SJCRH30 (cell line): ENCODE data around the gene TPM1. TPM values are rescaled to one million over a fixed set of nuclear protein-coding genes. Genes with fewer than 3 reads are reported as not detected.

Source experiments
- DNase-seq, 2 experiments: peaks; one replicate each; pipeline ENCODE4 v3.0.0-alpha.2; 2015 to 2020
- H3K27ac ChIP-seq: fragments of 250-450 bp; sonication (Bioruptor Pico); 2 replicates; pipeline ENCODE4 v1.5.1; 2020; ENCODE audit warnings: mild to moderate bottlenecking, moderate library complexity
- H3K27me3 ChIP-seq: fragments of 250-450 bp; sonication (Bioruptor Pico); 2 replicates; pipeline ENCODE4 v1.5.1; 2020; ENCODE audit warnings: mild to moderate bottlenecking, moderate library complexity
- H3K36me3 ChIP-seq: fragments of 250-450 bp; sonication (Bioruptor Pico); 2 replicates; pipeline ENCODE4 v1.5.1; 2020; ENCODE audit warnings: mild to moderate bottlenecking, moderate library complexity
- H3K4me1 ChIP-seq: fragments of 250-450 bp; sonication (Bioruptor Pico); 2 replicates; pipeline ENCODE4 v1.5.1; 2020; ENCODE audit warnings: mild to moderate bottlenecking, moderate library complexity
- H3K4me3 ChIP-seq: fragments of 250-450 bp; sonication (Bioruptor Pico); 2 replicates; pipeline ENCODE4 v1.5.1; 2020; ENCODE audit warnings: mild to moderate bottlenecking, moderate library complexity
- H3K9me3 ChIP-seq: fragments of 250-450 bp; sonication (Bioruptor Pico); replicated peaks from 2 replicates; pipeline ENCODE4 v1.5.1; 2020; ENCODE audit warnings: mild to moderate bottlenecking, moderate library complexity
- total RNA-seq: library from RNA; depleted of rRNA; stranded (reverse); fragments of >200 nt; shearing (Covaris generic); gene quantifications from 2 replicates; pipeline ENCODE4 v1.2.3, GENCODE V29; 2014

The TPM1 gene
- total RNA-seq, 1 experiment from 2014 or later = 58.2 TPM

- Histone ChIP-seq H3K4me3 (no peak overlapping the region), H3K27ac (no peak overlapping the region), H3K36me3 (no peaks in the 10 kb centered on the region), H3K4me1 (peaks cover 20% of the 10 kb centered on the region), H3K9me3 (no peaks in the 10 kb centered on the region), H3K27me3 (no peaks in the 10 kb centered on the region)
- DNase-seq = no peak
Measured at GRCh38 chr15:63010386-63010785, 32.2 kb upstream of the TPM1 start.

- no peaks in the 10 kb centered on the region for H3K9me3 ChIP-seq
- H3K36me3 ChIP-seq = no peaks in the 10 kb centered on the region
- DNase-seq = no peak
- peaks cover 27% of the 10 kb centered on the region for H3K4me1 ChIP-seq
- H3K4me3 ChIP-seq = no peak overlapping the region
- H3K27ac ChIP-seq = no peak overlapping the region
- no peaks in the 10 kb centered on the region for H3K27me3 ChIP-seq
Measured at GRCh38 chr15:63010920-63011693, 31.4 kb upstream of the TPM1 start.

- Histone ChIP-seq H3K4me1 (peaks cover 27% of the 10 kb centered on the region), H3K4me3 (no peak overlapping the region)
- no peak for DNase-seq
Measured at GRCh38 chr15:63012444-63012843, 30.1 kb upstream of the TPM1 start.

DNA sequence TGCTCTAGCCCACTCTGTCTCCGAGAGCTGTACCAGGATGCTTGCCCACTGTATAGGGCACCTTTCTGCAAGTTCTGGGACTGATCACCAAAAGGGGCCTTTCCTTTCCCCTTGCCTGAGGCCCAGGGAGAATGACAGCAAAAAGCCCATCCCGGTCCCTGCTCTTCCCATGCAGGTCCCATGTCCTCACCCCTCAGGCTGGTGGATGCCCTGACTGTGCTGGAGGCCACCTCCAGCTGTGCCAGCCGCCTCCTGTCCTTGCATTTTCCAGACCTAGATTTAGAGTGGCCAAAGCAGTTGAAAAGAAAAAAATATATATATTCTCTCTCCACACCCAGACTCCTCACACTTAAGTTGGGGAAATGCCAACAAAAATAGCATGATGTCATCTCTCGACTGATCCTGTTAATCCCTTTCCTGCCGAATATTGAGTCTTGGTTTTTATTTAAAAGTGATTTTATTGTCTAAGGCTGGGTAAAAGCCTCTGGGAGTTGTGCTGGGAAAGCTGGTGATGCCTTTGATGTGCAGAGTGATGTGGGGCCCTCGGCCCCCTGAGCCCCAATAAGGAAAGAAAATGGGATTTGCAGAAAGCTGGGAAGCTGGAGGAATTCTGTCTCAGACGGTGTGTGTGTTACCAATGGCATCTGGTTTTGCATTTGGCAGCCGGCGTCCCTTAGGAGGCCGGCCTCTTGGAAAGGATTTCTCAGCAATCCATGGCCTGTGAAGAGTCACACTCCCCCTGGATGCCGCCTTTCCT, 29.3 kb upstream of the TPM1 start:
- Histone ChIP-seq H3K36me3 (no peaks in the 10 kb centered on the region), H3K9me3 (no peaks in the 10 kb centered on the region), H3K27me3 (no peaks in the 10 kb centered on the region), H3K4me3 (peak overlapping the region; percentile 9; the same call in 1 of the 2 replicates), H3K27ac (peak overlapping the region; percentile 13; the same call in 1 of the 2 replicates), H3K4me1 (peaks cover 27% of the 10 kb centered on the region)
- DNase-seq = peak; percentile 60 to 81

More at GRCh38 chr15:63012444-63012843, 30.1 kb upstream of the TPM1 start:
- Histone ChIP-seq H3K9me3 (no peaks in the 10 kb centered on the region), H3K27ac (no peak overlapping the region), H3K36me3 (no peaks in the 10 kb centered on the region), H3K27me3 (no peaks in the 10 kb centered on the region)

GRCh38 chr15:63014578-63014977, 28.0 kb upstream of the TPM1 start:
- DNase-seq = no peak
- Histone ChIP-seq H3K36me3 (no peaks in the 10 kb centered on the region), H3K27me3 (no peaks in the 10 kb centered on the region), H3K9me3 (no peaks in the 10 kb centered on the region), H3K27ac (no peak overlapping the region), H3K4me1 (peaks cover 31% of the 10 kb centered on the region), H3K4me3 (no peak overlapping the region)

GRCh38 chr15:63015618-63016017, 26.9 kb upstream of the TPM1 start:
- H3K27me3 ChIP-seq = no peaks in the 10 kb centered on the region
- H3K4me1 ChIP-seq = peaks cover 40% of the 10 kb centered on the region
- no peak for DNase-seq
- H3K27ac ChIP-seq = no peak overlapping the region
- no peak overlapping the region for H3K4me3 ChIP-seq
- no peaks in the 10 kb centered on the region for H3K9me3 ChIP-seq
- no peaks in the 10 kb centered on the region for H3K36me3 ChIP-seq

- no peaks in the 10 kb centered on the region for H3K27me3 ChIP-seq
- no peaks in the 10 kb centered on the region for H3K9me3 ChIP-seq
- no peak for DNase-seq
- H3K27ac ChIP-seq = no peak overlapping the region
- no peak overlapping the region for H3K4me3 ChIP-seq
- H3K4me1 ChIP-seq = peaks cover 40% of the 10 kb centered on the region
- no peaks in the 10 kb centered on the region for H3K36me3 ChIP-seq
Measured at GRCh38 chr15:63016234-63016633, 26.3 kb upstream of the TPM1 start.

GRCh38 chr15:63018639-63019038, 23.9 kb upstream of the TPM1 start:
- Histone ChIP-seq H3K27me3 (no peaks in the 10 kb centered on the region), H3K27ac (no peak overlapping the region), H3K36me3 (no peaks in the 10 kb centered on the region), H3K9me3 (no peaks in the 10 kb centered on the region), H3K4me1 (peaks cover 32% of the 10 kb centered on the region), H3K4me3 (no peak overlapping the region)
- no peak for DNase-seq

DNA sequence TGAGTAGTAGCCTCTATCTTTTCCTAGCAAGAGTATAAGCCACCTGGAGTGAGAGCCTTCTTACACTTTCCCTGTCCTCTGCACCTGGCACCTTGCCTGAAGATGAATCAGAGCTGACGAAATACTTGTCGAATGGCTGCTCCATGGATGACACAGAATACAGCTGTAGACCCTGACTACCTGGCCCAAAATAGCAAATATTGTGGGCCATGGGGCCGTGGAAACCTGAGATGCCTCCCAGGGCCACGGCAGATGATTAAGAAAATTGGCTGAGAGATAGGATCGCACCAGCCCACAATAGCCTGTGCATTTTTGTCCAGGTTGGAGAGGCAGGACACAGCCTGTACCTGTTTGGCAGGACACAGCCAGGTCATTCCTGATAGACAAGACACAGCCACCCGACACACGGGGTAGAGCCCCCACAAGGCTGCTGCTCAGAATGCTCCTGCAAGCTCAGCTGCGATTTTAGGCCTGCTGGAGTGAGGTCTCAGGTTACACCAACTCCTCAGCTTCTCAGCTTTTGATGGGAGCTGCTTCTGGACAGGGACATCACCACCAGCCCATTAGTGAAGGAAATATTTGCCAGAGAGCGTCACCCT, 22.9 kb upstream of the TPM1 start:
- peak; percentile 52 to 68 for DNase-seq
- peaks cover 23% of the 10 kb centered on the region for H3K4me1 ChIP-seq

DNA sequence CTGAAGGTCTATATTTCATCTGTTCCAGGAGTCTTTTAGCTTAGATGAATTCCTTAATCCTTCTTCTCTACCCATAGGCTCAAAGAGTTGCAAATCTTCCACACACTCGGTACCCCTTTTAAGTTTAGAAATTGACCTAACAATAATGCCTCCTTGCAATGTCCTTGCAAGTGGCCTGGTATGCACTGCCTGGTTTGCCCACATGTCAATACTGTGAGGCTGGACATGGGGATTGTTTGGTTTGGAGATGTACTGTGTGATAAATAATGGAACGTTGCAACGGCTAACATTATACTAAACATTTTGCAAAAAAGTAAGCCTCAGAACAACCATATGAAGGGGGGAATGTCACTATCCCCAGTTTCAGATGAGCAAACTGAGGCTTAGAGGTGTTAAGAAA, 22.4 kb upstream of the TPM1 start:
- Histone ChIP-seq H3K4me3 (no peak overlapping the region), H3K9me3 (no peaks in the 10 kb centered on the region), H3K4me1 (peaks cover 23% of the 10 kb centered on the region), H3K27me3 (no peaks in the 10 kb centered on the region), H3K36me3 (no peaks in the 10 kb centered on the region), H3K27ac (no peak overlapping the region)
- no peak for DNase-seq

More for the DNA sequence above, 22.9 kb upstream of the TPM1 start:
- Histone ChIP-seq H3K36me3 (no peaks in the 10 kb centered on the region), H3K27me3 (no peaks in the 10 kb centered on the region), H3K27ac (no peak overlapping the region), H3K9me3 (no peaks in the 10 kb centered on the region), H3K4me3 (no peak overlapping the region)

- no peaks in the 10 kb centered on the region for H3K9me3 ChIP-seq
- H3K27ac ChIP-seq = no peak overlapping the region
- H3K36me3 ChIP-seq = no peaks in the 10 kb centered on the region
- no peak for DNase-seq
- H3K4me1 ChIP-seq = peaks cover 15% of the 10 kb centered on the region
- no peaks in the 10 kb centered on the region for H3K27me3 ChIP-seq
- H3K4me3 ChIP-seq = no peak overlapping the region
Measured at GRCh38 chr15:63020759-63021430, 21.7 kb upstream of the TPM1 start.

DNA sequence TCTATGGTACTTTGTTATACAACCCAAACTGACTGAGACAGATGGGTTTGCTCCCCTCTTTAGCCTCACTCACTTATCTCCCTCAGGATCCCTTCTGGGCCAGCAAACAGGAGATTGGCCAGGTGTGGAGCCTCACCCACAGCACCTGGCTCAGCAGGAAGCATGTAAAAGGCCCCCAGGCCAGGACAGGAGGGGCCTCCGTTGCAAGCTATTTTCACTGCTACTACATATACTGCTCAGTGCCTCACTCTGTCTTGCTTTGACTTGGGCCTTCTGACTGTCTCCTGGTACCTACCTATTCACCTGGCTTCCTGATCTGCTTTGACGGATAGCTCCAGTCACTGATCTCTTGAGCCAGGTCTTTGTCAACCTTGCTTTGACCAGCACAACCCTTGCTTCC, 20.4 kb upstream of the TPM1 start:
- H3K4me1 ChIP-seq = peaks cover 14% of the 10 kb centered on the region
- DNase-seq = no peak
- no peaks in the 10 kb centered on the region for H3K27me3 ChIP-seq
- no peak overlapping the region for H3K4me3 ChIP-seq
- no peak overlapping the region for H3K27ac ChIP-seq
- H3K36me3 ChIP-seq = no peaks in the 10 kb centered on the region
- no peaks in the 10 kb centered on the region for H3K9me3 ChIP-seq

DNA sequence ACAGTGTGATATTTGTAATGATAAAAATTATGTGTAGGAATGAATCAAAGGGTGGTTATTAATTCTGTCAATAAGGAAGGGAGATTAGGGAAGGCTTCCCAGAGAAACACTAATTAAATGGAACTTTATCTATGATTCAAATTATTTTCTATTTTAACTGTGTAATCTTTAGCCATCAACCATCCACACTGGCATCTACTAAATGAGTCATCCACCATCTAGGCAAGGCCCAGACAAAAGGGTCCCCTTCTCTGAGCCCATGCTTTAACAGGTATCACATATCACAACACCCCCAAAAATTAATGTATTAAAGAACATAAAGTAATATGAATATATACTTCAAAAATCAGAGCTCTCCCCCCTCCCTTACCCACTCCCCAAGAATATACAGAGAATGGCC, 19.9 kb upstream of the TPM1 start:
- H3K27ac ChIP-seq = no peak overlapping the region
- no peak for DNase-seq
- no peak overlapping the region for H3K4me3 ChIP-seq
- H3K4me1 ChIP-seq = peaks cover 14% of the 10 kb centered on the region
- no peaks in the 10 kb centered on the region for H3K27me3 ChIP-seq
- H3K36me3 ChIP-seq = no peaks in the 10 kb centered on the region
- no peaks in the 10 kb centered on the region for H3K9me3 ChIP-seq

- Histone ChIP-seq H3K27me3 (no peaks in the 10 kb centered on the region), H3K4me1 (peaks cover 14% of the 10 kb centered on the region), H3K27ac (no peak overlapping the region), H3K36me3 (no peaks in the 10 kb centered on the region), H3K9me3 (no peaks in the 10 kb centered on the region), H3K4me3 (no peak overlapping the region)
- no peak for DNase-seq
Measured at GRCh38 chr15:63023351-63023945, 19.1 kb upstream of the TPM1 start.
